Superior temporal gyrus (tissue), 1 donor: ENCODE data around the gene SYNDIG1.

Experiments used
- DNase-seq: peaks from one replicate; pipeline ENCODE4 v3.0.0-alpha.2; 2016; ENCODE audit errors: extremely low spot score

Gene SYNDIG1

DNA sequence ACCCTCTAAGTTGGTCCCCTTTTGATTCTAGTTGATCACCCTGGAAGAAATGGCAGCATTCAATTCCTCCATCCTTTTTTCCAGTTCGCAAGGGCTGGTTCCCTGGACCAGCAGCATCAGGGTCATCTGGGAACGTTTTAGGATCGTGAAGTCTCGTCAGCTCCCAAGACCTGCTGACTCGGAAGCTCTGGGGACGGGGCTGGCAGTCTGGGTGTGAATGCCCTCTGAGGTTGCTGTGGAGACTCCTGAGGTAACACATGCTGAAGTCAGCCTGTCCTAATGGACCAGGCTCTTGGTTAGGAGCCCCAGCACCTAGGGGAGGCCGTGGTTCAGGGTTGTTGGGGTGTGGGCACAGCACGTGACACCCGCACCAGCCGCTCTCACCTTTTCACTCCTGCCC is 164.1 kb downstream of the SYNDIG1 start:
- no peak for DNase-seq

DNA sequence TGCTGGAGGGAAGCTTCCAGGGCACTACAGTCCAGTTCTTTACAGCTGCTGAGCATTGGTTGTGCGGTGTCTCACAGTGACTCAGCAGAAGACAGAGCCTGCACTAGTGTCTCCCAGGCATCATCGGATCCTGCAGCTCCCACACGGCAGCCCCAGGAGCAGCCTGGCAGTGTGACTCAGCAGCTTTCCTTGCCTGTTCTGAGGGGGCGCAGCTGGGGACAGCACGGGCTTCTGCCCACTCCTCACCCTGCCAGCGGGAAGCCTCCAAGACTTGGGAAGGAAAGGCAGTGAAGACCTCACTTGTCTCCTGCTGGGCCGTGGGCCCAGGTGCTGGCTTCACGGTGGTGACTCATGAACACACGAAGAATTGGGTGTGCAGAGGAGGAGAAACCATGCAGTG is 165.4 kb downstream of the SYNDIG1 start:
- DNase-seq: peak; percentile 78

GRCh38 chr20:24636626-24637025 is 167.2 kb downstream of the SYNDIG1 start:
- DNase-seq: no peak

- no peak for DNase-seq
These were observed 167.7 kb downstream of the SYNDIG1 start for GRCh38 chr20:24637087-24637486.

GRCh38 chr20:24637941-24638340 is 168.5 kb downstream of the SYNDIG1 start:
- DNase-seq: no peak

GRCh38 chr20:24638591-24639548 is 169.4 kb downstream of the SYNDIG1 start:
- no peak for DNase-seq

DNA sequence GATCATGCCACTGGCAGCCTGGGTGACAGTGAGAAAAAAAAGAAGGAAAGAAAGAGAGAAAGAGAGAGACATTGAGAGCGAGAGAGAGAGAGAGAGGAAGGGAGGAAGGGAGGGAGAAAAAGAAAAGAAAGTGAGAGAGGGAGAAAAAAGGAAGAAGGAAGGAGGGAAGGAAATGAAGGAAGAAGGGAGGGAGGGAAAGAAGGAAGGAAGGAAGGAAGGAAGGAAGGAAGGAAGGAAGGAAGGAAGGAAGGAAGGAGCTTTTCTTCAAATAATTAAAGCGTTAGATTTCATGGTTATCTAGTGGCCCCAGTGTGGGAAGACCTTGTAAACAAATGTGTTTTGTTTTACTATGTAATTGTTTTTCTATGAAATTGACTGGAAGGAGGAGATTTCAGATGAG is 170.8 kb downstream of the SYNDIG1 start:
- DNase-seq: no peak

GRCh38 chr20:24640686-24641085 is 171.3 kb downstream of the SYNDIG1 start:
- no peak for DNase-seq

- DNase-seq: no peak
These were observed 174.6 kb downstream of the SYNDIG1 start for GRCh38 chr20:24643731-24644626.

- no peak for DNase-seq
These were observed 176.9 kb downstream of the SYNDIG1 start for GRCh38 chr20:24646321-24646720.

- DNase-seq: no peak
These were observed 178.3 kb downstream of the SYNDIG1 start for GRCh38 chr20:24647713-24648112.

GRCh38 chr20:24648481-24648880 is 179.1 kb downstream of the SYNDIG1 start:
- DNase-seq: no peak

DNA sequence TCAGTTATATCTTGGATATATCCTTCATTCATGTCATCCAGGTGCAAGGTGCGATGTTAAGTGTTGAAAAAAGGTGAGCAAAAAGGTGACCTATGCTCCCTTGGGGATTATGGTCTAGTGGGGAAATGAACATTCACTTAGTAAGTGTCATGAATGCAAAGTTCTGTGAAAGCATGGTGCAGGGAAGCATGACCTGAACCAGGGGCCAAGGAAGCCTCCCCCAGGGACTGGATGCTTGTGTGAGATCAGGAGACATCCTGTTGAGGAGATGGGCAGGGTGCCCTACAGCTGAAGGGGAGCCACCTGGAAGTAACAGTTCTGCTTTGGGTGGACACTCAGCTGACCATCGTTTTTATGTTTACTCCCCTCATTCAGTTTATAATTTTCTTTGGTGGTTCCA is 179.5 kb downstream of the SYNDIG1 start:
- DNase-seq: no peak

DNA sequence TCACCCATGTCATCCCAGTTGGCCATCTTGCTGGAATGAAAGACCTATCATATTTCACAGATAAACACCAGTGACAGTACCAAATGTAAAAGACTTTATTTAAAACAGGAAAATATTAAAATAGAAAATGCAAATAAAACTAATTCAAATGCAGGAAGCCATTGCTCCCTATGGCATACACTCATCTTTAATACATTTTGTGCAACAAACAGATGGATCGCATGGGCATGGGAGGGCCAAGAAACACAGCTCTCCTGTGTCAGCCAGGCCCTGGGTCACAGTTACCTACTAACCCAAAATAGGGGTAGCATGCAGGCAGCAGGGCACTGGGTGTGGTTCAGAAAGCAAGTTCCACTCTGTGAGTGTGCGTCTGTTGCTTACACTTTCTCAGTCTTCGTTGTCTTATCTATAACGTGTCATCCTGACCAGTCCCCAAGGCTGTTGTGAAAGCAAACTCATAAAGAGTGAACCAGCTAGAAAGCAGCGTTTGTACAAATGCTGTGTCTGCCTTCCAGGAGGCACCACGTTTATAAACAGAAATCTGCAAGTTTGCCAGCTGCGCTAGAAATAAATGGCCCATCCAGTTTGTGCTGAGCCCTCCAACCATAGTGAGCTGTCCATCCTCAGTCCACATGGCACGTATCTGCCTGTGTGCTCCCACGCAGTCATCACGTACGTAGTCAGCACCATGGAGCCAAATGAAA is 180.5 kb downstream of the SYNDIG1 start:
- peak; percentile 70 for DNase-seq

GRCh38 chr20:24651171-24651975 is 181.9 kb downstream of the SYNDIG1 start:
- DNase-seq: no peak

DNA sequence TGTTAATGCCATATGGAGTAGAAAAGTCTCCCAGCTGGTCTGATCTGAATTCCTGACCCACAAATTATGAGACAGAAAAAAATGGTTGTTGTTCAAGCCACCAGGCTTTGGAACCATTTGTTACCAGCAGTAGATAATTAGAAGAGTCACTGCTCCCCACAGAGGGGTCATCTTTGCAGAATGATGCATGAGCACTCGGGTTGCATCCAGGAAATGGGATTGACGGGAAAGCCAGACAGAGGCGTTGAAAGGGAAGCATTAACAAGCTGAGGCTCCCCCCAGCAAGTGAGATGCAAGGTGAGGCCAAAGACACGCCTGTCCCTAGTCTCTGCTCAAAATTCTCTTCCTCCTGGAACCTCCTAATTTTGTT is 182.5 kb downstream of the SYNDIG1 start:
- no peak for DNase-seq

DNA sequence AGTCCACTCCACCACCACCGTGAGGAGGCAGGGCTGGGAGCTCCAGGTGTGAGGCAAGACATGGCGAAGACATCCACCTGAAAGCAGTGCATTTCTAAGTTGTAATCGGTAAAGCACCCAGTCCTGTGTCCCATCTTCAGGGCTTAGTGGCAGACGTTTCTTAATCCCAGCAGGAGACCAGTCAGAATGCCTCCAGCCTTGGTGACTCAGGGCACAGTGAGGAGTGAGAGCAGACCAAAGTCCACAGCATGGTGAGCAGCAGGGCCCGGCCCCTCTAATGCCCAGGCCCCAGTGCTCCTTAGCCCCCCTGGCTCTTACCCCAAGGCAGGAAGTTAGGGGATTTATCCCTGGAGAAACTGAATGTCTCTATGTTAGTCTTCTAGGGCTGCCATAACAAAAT is 183.9 kb downstream of the SYNDIG1 start:
- DNase-seq: no peak

DNA sequence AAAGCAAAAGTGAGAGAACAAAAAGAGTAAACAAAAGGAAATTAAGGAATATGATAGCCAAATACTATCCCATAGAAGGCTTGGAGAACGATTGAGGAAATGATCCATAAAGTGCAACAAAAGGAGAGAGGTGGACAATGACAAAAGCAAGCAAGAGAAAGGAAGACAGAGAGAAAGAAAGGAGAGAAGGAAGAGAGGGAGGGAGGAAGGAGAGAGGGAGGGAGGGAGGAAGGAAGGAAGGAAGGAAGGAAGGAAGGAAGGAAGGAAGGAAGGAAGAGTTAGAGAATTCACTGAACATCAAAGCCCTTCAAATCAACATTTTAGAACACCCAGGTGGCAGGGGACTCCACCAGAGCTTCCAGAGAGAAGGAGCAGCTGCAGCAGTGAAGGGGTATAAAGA is 185.0 kb downstream of the SYNDIG1 start:
- no peak for DNase-seq

DNA sequence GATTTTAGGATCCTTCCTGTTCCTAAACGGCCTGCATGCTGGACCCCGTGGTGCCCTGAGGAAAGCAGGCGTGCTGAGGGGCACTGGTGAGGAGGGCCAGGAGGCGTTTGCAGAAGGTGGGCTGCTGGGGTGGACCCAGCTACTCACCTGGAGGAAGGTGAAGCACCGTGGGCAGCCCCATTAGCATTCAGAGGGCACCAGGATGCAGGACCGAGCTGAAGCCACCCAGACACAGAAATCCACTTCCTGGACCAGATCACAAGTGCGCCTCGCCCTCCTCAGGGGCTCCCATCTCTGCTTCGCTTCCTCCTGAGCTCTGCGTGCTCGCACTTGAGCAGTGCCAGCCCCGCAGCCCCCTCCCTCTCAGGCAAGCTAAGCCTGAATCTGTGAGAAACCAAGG is 187.0 kb downstream of the SYNDIG1 start:
- no peak for DNase-seq

- no peak for DNase-seq
These were observed 187.8 kb downstream of the SYNDIG1 start for GRCh38 chr20:24657196-24657595.
